Psoas muscle (tissue), 8 donors: ENCODE data around the gene CFAP97D2. TPM values are rescaled to one million over a fixed set of nuclear protein-coding genes. Genes with fewer than 3 reads are reported as not detected.

ENCODE experiments used
- ATAC-seq, 4 donors: fragments of 200-7000 bp; cut with Tn5 transposase; one replicate each; pipeline ENCODE4 v1.9.1; 2020; ENCODE audit warnings: moderate library complexity in 3 of 4, mild to moderate bottlenecking in 2 of 4
- DNase-seq, 2 donors: peaks; one replicate each; pipeline ENCODE4 v3.0.0-alpha.2; 2020
- H3K27ac ChIP-seq: fragments of 200-600 bp; one replicate; pipeline ENCODE4 v1.8.0; 2022
- H3K27me3 ChIP-seq, 3 donors: fragments of 200-600 bp in 1 of 3; one replicate each; pipeline versions ENCODE4 v1.6.1 to v1.8.0; 2013 to 2022; ENCODE audit warnings: low read length in 2 of 3, mild to moderate bottlenecking in 2 of 3, moderate library complexity in 1 of 3; ENCODE audit not compliant: insufficient read depth in 3 of 3
- H3K36me3 ChIP-seq, 2 donors: fragments of 200-600 bp in 1 of 2; one replicate each; pipeline versions ENCODE4 v1.6.1 to v1.8.0; 2013 to 2022; ENCODE audit warnings: low read depth in 1 of 2, mild to moderate bottlenecking in 1 of 2, moderate library complexity in 1 of 2; ENCODE audit not compliant: insufficient read depth in 1 of 2
- H3K4me1 ChIP-seq: fragments of 200-600 bp; one replicate; pipeline ENCODE4 v1.8.0; 2022
- H3K4me3 ChIP-seq: fragments of 200-600 bp; one replicate; pipeline ENCODE4 v1.8.0; 2022; ENCODE audit warnings: mild to moderate bottlenecking
- H3K9me3 ChIP-seq: fragments of 200-600 bp; one replicate; pipeline ENCODE4 v1.8.0; 2022
- CTCF ChIP-seq: fragments of 200-600 bp; IDR thresholded peaks from one replicate; pipeline ENCODE4 v1.8.0; 2022; ENCODE audit warnings: antibody characterized with exemption
- WGBS, 3 donors: extraction: QIAGEN DNeasy Blood & Tissue Kit; methylation state at CpG; one replicate each; pipeline versions ENCODE4 v1.1.6 to v1.1.7; 2013; 5-methylcytosine and 5-hydroxymethylcytosine counted together
- intact Hi-C, 2 donors: fragments of 100-400 bp; cut with DNase I; formaldehyde crosslinking; loops; one replicate each; pipeline versions ENCODE4 v1.11.0 to v1.14.2; 2022
- polyA plus RNA-seq, 3 donors: library from polyadenylated mRNA; stranded (reverse); fragments of 200-250 nt; gene quantifications; one replicate each; pipeline ENCODE4 v1.2.3, GENCODE V29; 2013
- total RNA-seq, 4 donors: library from RNA; stranded (reverse); fragmentation: NEBNext Ultra II Directional in 2 of 4; extraction: Animal tissue kit (Norgen Biotek cat#: 25700) in 2 of 4; gene quantifications; one replicate each; pipeline versions ENCODE4 v1.2.1 to v1.2.4, GENCODE V29; 2021 to 2023
- donor health status: healthy with polysubstance abuse.
- donor health status: DM: no; HTN: no; CAD: no; lungs with moderate emphysema.
- donor health status: Bipolar disorder and iron deficiency.
- donor health status: healthy.
- donor health status: DM: yes; HTN: yes; CAD: no.
- donor health status: DM: no; HTN: no; CAD: no.
- donor health status: DM: no; HTN: no; CAD: no.
- donor health status: DM: yes; HTN: yes; CAD: no.

The CFAP97D2 gene
- total and polyA plus RNA-seq, 7 donors: 0.09 TPM; not detected in 6

GRCh38 chr13:114134944-114135610 is 44.0 kb upstream of the CFAP97D2 start:
- Histone ChIP-seq H3K9me3 (no peaks in the 10 kb centered on the region), H3K4me3 (no peak overlapping the region), H3K4me1 (peaks cover 7% of the 10 kb centered on the region), H3K27ac (no peak overlapping the region), H3K36me3 (no peaks in the 10 kb centered on the region), H3K27me3 (no peaks in the 10 kb centered on the region)
- intact Hi-C loops: no loop called here
- no peak for TF ChIP-seq CTCF
- ATAC-seq (no peak), DNase-seq (peak in 1 of 2 donors; percentile 13)
- WGBS, 3 donors: 46 to 59% (median 50%) methylated on average over 12 of the region's 12 CpGs

GRCh38 chr13:114135731-114136171 is 43.3 kb upstream of the CFAP97D2 start:
- WGBS, 3 donors: 94 to 97% (median 96%) methylated on average over 15 of the region's 15 CpGs
- H3K27me3 ChIP-seq: no peaks in the 10 kb centered on the region
- no peaks in the 10 kb centered on the region for H3K4me1 ChIP-seq
- no peak for TF ChIP-seq CTCF
- intact Hi-C loops: no loop called here
- no peaks in the 10 kb centered on the region for H3K9me3 ChIP-seq
- ATAC-seq (no peak), DNase-seq (peak in 1 of 2 donors; percentile 29)
- H3K36me3 ChIP-seq: no peaks in the 10 kb centered on the region
- H3K27ac ChIP-seq: no peak overlapping the region
- H3K4me3 ChIP-seq: no peak overlapping the region

GRCh38 chr13:114136576-114136975 is 42.5 kb upstream of the CFAP97D2 start:
- intact Hi-C loops: no loop called here
- Histone ChIP-seq H3K27me3 (no peaks in the 10 kb centered on the region), H3K36me3 (no peaks in the 10 kb centered on the region), H3K9me3 (no peaks in the 10 kb centered on the region), H3K4me3 (no peak overlapping the region), H3K27ac (no peak overlapping the region), H3K4me1 (no peaks in the 10 kb centered on the region)
- ATAC-seq: no peak
- no peak for TF ChIP-seq CTCF
- peak in 1 of 2 donors; percentile 27 for DNase-seq
- 59 to 67% (median 60%) methylated on average over 7 of the region's 7 CpGs for WGBS, 3 donors

DNA sequence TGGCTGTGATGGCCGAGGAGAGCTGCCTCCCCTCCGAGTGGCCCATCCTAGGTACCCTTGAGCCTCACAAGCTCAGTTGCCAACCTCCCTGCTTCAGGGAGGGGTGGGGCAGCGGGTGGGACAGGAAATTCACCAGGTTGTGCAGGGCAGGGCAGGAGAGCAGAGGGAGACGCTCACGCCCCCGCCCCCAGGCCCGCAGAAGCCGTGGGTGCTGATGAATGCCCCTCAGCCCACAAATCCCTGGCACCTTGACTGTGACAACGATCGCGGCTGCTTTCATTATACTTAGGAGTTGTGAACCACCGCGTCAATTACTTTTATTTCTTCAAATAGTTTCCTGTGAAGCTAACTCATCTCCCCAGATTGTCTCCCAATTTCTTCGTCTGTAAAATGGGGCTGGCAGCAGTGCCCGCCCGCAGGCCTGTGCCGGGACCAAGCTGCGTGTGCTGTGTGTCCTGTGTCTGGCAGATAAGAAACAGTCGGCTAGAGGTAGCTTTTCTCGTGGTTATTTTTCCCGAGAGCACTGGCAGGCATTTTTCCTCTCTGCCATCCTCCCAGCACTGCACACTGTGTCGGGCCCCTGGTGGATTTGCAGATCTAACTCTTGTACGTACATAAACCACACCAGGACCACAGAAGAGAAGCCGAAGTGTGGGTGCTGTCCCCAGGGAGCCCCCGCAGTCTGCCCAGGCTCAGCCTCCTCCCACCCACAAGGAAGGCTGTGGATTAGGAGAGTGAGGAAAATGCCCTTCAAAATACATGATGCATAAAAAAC is 38.7 kb upstream of the CFAP97D2 start:
- ATAC-seq (no peak), DNase-seq (no peak)
- no peaks in the 10 kb centered on the region for H3K36me3 ChIP-seq
- 77 to 83% (median 80%) methylated on average over 25 of the region's 25 CpGs for WGBS, 3 donors
- no peaks in the 10 kb centered on the region for H3K27me3 ChIP-seq
- intact Hi-C loops: no loop called here
- no peak for TF ChIP-seq CTCF
- no peaks in the 10 kb centered on the region for H3K9me3 ChIP-seq
- no peak overlapping the region for H3K27ac ChIP-seq
- peaks cover 9% of the 10 kb centered on the region for H3K4me1 ChIP-seq
- H3K4me3 ChIP-seq: no peak overlapping the region
